ENCODE data around the gene SPATA12.
A peak's percentile ranks its signal among the peaks of the same experiment; 100 is the strongest.

SPATA12 gene

GRCh38 chr3:57098418-57099310, 38.2 kb downstream of the SPATA12 start:
- Mint-ChIP-seq H3K36me3 (no peaks in the 10 kb centered on the region), H3K27me3 (peaks cover 7% of the 10 kb centered on the region), H3K9me3 (no peaks in the 10 kb centered on the region), H3K4me3 (no peak overlapping the region), H3K4me1 (peaks cover 11% of the 10 kb centered on the region), H3K27ac (no peak overlapping the region)
- no peak for DNase-seq (ENCODE audit: low spot score in 2 of 2)
- ATAC-seq (ENCODE audit: low read depth): no peak

DNA sequence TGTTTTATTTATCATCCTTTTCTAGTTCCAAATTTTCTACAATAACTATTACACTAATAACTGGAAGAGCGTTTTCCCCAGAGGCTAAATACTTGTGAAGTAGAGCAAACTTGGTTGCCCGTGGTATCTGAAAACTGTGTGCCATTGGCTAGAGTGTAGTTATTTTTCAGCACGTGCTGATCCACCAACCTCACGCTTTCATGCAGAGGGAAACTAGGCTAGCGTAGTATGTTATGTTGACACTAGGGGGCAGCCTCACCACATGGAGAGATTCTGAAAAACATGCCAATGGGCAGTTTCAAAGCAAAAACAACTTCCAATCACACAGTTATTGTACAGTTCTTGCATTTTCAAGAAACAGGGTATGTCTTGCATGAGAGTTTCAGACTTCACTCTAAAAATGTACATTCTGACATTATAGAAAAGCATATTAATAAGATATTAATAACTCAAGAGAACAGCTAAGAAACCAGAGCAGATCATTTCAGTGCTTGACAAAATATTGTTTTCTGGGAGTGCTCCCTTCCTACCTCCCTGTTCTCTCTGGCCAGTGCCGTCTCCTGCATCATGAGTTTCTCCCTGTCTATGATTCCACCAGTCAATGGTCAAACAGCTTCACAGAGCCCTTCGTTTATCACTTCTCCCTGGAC, 39.7 kb downstream of the SPATA12 start:
- Mint-ChIP-seq H3K4me1 (peaks cover 5% of the 10 kb centered on the region), H3K27me3 (peaks cover 7% of the 10 kb centered on the region), H3K27ac (no peak overlapping the region), H3K9me3 (no peaks in the 10 kb centered on the region), H3K36me3 (no peaks in the 10 kb centered on the region), H3K4me3 (no peak overlapping the region)
- ATAC-seq (ENCODE audit: low read depth): peak; percentile 94
- peak; percentile 62 to 65 for DNase-seq (ENCODE audit: low spot score in 2 of 2)

DNA sequence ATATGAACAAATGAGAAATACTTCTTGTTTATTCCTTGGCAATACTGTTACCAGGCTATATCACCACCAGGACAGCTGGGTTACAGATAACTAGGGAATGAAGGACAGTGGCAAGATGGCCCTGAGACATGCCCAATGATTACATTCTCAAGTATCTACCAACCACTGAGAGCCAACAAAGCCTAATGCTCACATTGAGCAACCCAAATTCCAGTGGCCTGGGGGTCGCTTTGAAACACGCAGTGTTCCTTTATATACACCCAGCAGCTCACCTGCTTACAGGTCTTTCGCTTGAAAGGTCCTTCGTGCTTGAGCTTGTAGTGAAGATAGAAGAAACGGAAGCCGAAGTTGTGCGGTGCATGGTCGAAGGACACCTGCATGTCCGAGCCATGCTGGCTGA, 45.1 kb downstream of the SPATA12 start:
- Mint-ChIP-seq H3K27me3 (peaks cover 4% of the 10 kb centered on the region), H3K27ac (no peak overlapping the region), H3K36me3 (no peaks in the 10 kb centered on the region), H3K4me3 (no peak overlapping the region), H3K9me3 (no peaks in the 10 kb centered on the region), H3K4me1 (no peaks in the 10 kb centered on the region)
- ATAC-seq (ENCODE audit: low read depth): no peak
- DNase-seq (ENCODE audit: low spot score in 2 of 2): no peak

- Mint-ChIP-seq H3K4me1 (peaks cover 3% of the 10 kb centered on the region), H3K9me3 (no peaks in the 10 kb centered on the region), H3K27ac (no peak overlapping the region), H3K27me3 (peaks cover 9% of the 10 kb centered on the region), H3K36me3 (no peaks in the 10 kb centered on the region), H3K4me3 (no peak overlapping the region)
- no peak for DNase-seq (ENCODE audit: low spot score in 2 of 2)
- ATAC-seq (ENCODE audit: low read depth): no peak
Measured at GRCh38 chr3:57108684-57109083, 48.2 kb downstream of the SPATA12 start.

DNA sequence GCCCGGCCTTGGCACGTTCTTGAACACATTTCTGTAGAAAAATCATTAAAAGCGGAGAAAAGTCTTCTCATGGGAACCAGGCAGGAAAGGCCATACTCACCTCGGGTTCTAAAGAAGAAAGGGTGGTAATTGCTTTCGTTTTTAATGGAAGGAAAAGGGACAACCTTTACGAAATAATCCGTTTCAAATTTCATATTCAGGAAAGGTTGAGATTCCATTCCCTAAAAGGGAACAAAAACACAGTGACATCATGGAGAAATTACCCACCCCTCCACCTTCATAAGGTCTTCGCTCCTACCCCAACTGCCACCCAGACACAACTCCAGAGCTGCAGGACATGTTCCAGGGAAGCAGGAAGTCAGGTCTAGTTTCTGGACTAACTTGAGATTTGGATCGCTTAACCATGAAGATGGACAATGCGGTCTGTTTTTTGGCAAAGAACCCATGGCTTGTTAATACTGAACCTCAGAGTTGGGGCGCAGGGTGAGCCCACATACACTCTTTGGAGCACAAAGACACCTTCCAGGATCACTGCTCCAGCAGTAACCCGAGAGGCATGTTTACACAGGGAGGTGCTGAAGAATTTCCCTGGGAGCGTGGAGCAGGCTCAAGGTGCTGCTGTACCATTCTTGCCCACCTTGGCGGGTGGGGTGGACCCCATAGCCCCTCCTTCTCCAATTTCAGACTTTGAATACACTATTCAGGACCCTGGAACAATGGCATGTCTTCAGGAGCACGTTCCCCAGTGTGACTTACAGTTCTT, 49.2 kb downstream of the SPATA12 start:
- Mint-ChIP-seq H3K4me3 (no peak overlapping the region), H3K4me1 (peaks cover 3% of the 10 kb centered on the region), H3K9me3 (no peaks in the 10 kb centered on the region), H3K27me3 (peaks cover 9% of the 10 kb centered on the region), H3K27ac (no peak overlapping the region), H3K36me3 (no peaks in the 10 kb centered on the region)
- no peak for ATAC-seq (ENCODE audit: low read depth)
- no peak for DNase-seq (ENCODE audit: low spot score in 2 of 2)

DNA sequence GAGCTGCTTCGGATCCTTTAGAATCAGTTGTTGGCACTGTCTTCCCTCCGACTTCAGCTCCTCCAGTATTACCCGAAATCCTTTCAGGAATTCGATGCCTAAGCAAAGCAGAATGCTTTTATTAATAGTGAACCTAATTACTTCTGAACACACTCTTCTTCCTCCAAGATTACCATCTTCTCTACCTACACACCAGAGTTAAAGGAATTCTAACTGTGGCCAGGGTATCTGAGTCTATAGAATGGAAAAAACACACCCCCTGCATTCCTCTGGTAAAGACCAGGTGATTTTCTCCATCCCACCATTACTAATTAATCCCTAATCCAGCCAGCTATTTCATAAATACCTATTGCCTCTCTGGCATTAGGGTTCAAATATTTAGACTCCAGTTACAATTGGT, 49.8 kb downstream of the SPATA12 start:
- no peak for DNase-seq (ENCODE audit: low spot score in 2 of 2)
- no peak for ATAC-seq (ENCODE audit: low read depth)
- Mint-ChIP-seq H3K4me1 (peaks cover 3% of the 10 kb centered on the region), H3K27ac (no peak overlapping the region), H3K36me3 (no peaks in the 10 kb centered on the region), H3K9me3 (no peaks in the 10 kb centered on the region), H3K27me3 (peaks cover 9% of the 10 kb centered on the region), H3K4me3 (no peak overlapping the region)

DNA sequence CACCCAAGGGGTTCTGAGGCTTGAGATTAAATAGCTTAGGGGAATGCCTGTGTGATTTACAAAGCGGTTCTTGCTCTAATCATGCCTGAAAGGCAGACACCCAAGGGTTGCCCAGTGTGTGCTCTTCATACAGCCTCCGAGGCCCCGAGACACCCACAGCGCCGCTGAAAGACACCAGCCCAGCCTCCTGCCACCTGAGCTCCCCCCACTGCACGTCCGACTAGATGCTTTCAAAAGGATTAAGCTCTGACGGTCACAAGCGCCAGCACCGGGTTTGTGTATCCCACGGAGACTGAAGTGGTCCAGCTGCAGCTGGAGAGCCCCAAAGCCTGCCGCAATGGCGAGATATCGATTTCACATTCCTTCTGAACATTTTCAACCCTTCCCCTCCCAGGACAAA, 50.3 kb downstream of the SPATA12 start:
- Mint-ChIP-seq H3K4me1 (peaks cover 3% of the 10 kb centered on the region), H3K27me3 (peaks cover 9% of the 10 kb centered on the region), H3K4me3 (no peak overlapping the region), H3K36me3 (no peaks in the 10 kb centered on the region), H3K9me3 (no peaks in the 10 kb centered on the region), H3K27ac (no peak overlapping the region)
- DNase-seq (ENCODE audit: low spot score in 2 of 2) (no peak), ATAC-seq (ENCODE audit: low read depth) (no peak)

GRCh38 chr3:57112206-57112605, 51.7 kb downstream of the SPATA12 start:
- Mint-ChIP-seq H3K9me3 (no peaks in the 10 kb centered on the region), H3K27ac (no peak overlapping the region), H3K4me1 (peaks cover 3% of the 10 kb centered on the region), H3K36me3 (no peaks in the 10 kb centered on the region), H3K27me3 (peaks cover 9% of the 10 kb centered on the region), H3K4me3 (no peak overlapping the region)
- ATAC-seq (ENCODE audit: low read depth) (peak; percentile 45), DNase-seq (ENCODE audit: low spot score in 2 of 2) (no peak)

DNA sequence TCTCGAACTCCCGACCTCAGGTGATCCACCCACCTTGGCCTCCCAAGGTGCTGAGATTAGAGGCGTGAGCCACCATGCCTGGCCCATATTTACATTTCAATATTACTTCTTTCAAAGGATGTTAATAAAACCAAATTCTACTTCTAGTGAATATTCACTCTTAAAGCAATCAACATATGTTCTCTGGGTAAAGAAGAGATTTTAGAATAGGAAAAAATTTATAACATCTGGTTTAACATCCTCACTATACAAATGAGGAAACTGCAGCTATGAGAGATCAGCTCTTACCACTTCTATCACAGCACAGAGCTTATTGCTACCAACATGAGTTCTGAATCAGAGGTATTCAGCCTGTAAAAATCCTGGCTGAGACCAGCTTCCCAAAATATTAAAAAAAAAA, 56.0 kb downstream of the SPATA12 start:
- ATAC-seq (ENCODE audit: low read depth) (no peak), DNase-seq (ENCODE audit: low spot score in 2 of 2) (no peak)
- Mint-ChIP-seq H3K27ac (no peak overlapping the region), H3K4me1 (peaks cover 3% of the 10 kb centered on the region), H3K4me3 (no peak overlapping the region), H3K27me3 (peaks cover 5% of the 10 kb centered on the region), H3K36me3 (no peaks in the 10 kb centered on the region), H3K9me3 (no peaks in the 10 kb centered on the region)

GRCh38 chr3:57118254-57118653, 57.8 kb downstream of the SPATA12 start:
- ATAC-seq (ENCODE audit: low read depth): no peak

GRCh38 chr3:57120040-57120439, 59.6 kb downstream of the SPATA12 start:
- no peak for DNase-seq (ENCODE audit: low spot score in 2 of 2)
- Mint-ChIP-seq H3K4me3 (no peak overlapping the region), H3K9me3 (no peaks in the 10 kb centered on the region), H3K27ac (no peak overlapping the region), H3K36me3 (no peaks in the 10 kb centered on the region), H3K4me1 (no peaks in the 10 kb centered on the region), H3K27me3 (peaks cover 9% of the 10 kb centered on the region)
- no peak for ATAC-seq (ENCODE audit: low read depth)

More at GRCh38 chr3:57118254-57118653, 57.8 kb downstream of the SPATA12 start:
- DNase-seq (ENCODE audit: low spot score in 2 of 2): no peak
- Mint-ChIP-seq H3K4me3 (no peak overlapping the region), H3K4me1 (no peaks in the 10 kb centered on the region), H3K36me3 (no peaks in the 10 kb centered on the region), H3K27me3 (peaks cover 7% of the 10 kb centered on the region), H3K27ac (no peak overlapping the region), H3K9me3 (no peaks in the 10 kb centered on the region)

GRCh38 chr3:57120451-57121174, 60.1 kb downstream of the SPATA12 start:
- ATAC-seq (ENCODE audit: low read depth) (no peak), DNase-seq (ENCODE audit: low spot score in 2 of 2) (no peak)
- Mint-ChIP-seq H3K36me3 (no peaks in the 10 kb centered on the region), H3K27ac (no peak overlapping the region), H3K4me1 (no peaks in the 10 kb centered on the region), H3K9me3 (no peaks in the 10 kb centered on the region), H3K4me3 (no peak overlapping the region), H3K27me3 (peaks cover 9% of the 10 kb centered on the region)

Measured in memory B cell (primary cell).